Loucy (cell line): ENCODE results near the gene GNAI1.

Experiments used
- H2AFZ ChIP-seq: fragments of 200-600 bp; sonication (generic); 2 replicates; pipeline ENCODE4 v1.6.0; 2016; ENCODE audit warnings: antibody characterized with exemption, mild to moderate bottlenecking, low read length, moderate library complexity
- H3F3A ChIP-seq: fragments of 200-600 bp; 2 replicates; pipeline ENCODE4 v1.6.0; 2016; ENCODE audit warnings: antibody characterized with exemption, low read depth, mild to moderate bottlenecking
- H3K27me3 ChIP-seq: fragments of 200-600 bp; sonication (generic); 2 replicates; pipeline ENCODE4 v1.6.1; 2014; ENCODE audit warnings: low read length, mild to moderate bottlenecking; ENCODE audit not compliant: insufficient read depth, poor library complexity, severe bottlenecking
- H3K36me3 ChIP-seq: fragments of 200-600 bp; sonication (generic); 2 replicates; pipeline ENCODE4 v1.6.1; 2016; ENCODE audit warnings: low read length; ENCODE audit not compliant: insufficient read depth
- H3K4me1 ChIP-seq: fragments of 200-600 bp; sonication (generic); 2 replicates; pipeline ENCODE4 v1.5.1; 2014; ENCODE audit warnings: low read length, mild to moderate bottlenecking; ENCODE audit not compliant: insufficient read depth, poor library complexity, severe bottlenecking
- H3K4me2 ChIP-seq: fragments of 200-600 bp; sonication (generic); 2 replicates; pipeline ENCODE4 v1.6.0; 2014; ENCODE audit warnings: antibody characterized with exemption, low read length, low read depth, mild to moderate bottlenecking; ENCODE audit not compliant: poor library complexity, severe bottlenecking
- H3K4me3 ChIP-seq: fragments of 200-600 bp; sonication (generic); 2 replicates; pipeline ENCODE4 v1.5.1; 2014; ENCODE audit warnings: low read length, mild to moderate bottlenecking, mixed read lengths; ENCODE audit not compliant: poor library complexity, severe bottlenecking
- H3K79me2 ChIP-seq: fragments of 200-600 bp; sonication (generic); 2 replicates; pipeline ENCODE4 v1.6.1; 2014; ENCODE audit warnings: low read length; ENCODE audit not compliant: insufficient read depth
- H3K9ac ChIP-seq: fragments of 200-600 bp; sonication (generic); 2 replicates; pipeline ENCODE4 v1.6.0; 2014; ENCODE audit warnings: mild to moderate bottlenecking, low read depth, low read length, moderate library complexity; ENCODE audit not compliant: poor library complexity, severe bottlenecking
- H3K9me2 ChIP-seq: fragments of 200-600 bp; sonication (generic); replicated peaks from 2 replicates; pipeline ENCODE4 v1.6.1; 2016; ENCODE audit warnings: low read depth, low read length, mixed read lengths
- H3K9me3 ChIP-seq: fragments of 200-600 bp; sonication (generic); 2 replicates; pipeline ENCODE4 v1.6.1; 2014; ENCODE audit warnings: mild to moderate bottlenecking, antibody characterized with exemption, low read length, low read depth; ENCODE audit not compliant: insufficient read depth
- H4K20me1 ChIP-seq: fragments of 200-600 bp; sonication (generic); 2 replicates; pipeline ENCODE4 v1.6.0; 2014; ENCODE audit warnings: antibody characterized with exemption, low read length, mild to moderate bottlenecking; ENCODE audit not compliant: insufficient read depth, poor library complexity, severe bottlenecking
- CTCF ChIP-seq: fragments of 200-600 bp; sonication (generic); conservative IDR thresholded peaks from 2 replicates; pipeline ENCODE4 v1.5.1; 2014; ENCODE audit warnings: mild to moderate bottlenecking, antibody characterized with exemption, low read length
- EZH2phosphoT487 ChIP-seq: fragments of 200-600 bp; IDR thresholded peaks from 2 replicates; pipeline ENCODE4 v1.6.1; 2018; ENCODE audit warnings: antibody characterized with exemption, mild to moderate bottlenecking, moderate library complexity, borderline replicate concordance

GNAI1 gene

GRCh38 chr7:80137410-80137809 is 2.8 kb downstream of the GNAI1 start:
- Histone ChIP-seq H4K20me1 (no peaks in the 10 kb centered on the region), H3K36me3 (no peaks in the 10 kb centered on the region), H3K79me2 (no peaks in the 10 kb centered on the region), H2AFZ (no peak overlapping the region), H3K9me2 (no peaks in the 10 kb centered on the region), H3K4me1 (peaks cover 21% of the 10 kb centered on the region), H3K4me2 (no peak overlapping the region), H3F3A (no peaks in the 10 kb centered on the region), H3K27me3 (no peaks in the 10 kb centered on the region), H3K9me3 (no peaks in the 10 kb centered on the region), H3K9ac (no peak overlapping the region), H3K4me3 (no peak overlapping the region)
- TF ChIP-seq EZH2phosphoT487 (no peak), CTCF (no peak)

DNA sequence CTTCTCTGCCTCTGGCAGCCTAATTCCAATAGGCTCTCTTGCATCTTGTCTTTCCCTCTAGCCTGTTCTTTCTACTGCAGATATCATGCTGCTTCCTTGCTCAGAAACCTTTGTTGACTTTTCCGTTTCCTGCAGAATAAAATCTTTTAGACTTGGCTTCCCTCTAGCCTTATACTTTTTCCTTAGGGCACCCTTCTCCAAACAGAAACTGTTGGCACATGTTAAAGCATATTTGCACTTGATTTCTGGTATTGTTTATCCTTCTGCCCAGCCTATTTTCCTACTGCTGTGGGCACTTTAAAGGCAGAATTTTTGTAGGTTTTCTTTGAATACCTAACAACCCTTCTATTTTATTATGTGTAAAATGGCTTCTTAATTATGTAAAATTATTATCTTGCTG is 4.6 kb downstream of the GNAI1 start:
- Histone ChIP-seq H3K4me2 (no peak overlapping the region), H3F3A (no peaks in the 10 kb centered on the region), H3K79me2 (no peaks in the 10 kb centered on the region), H4K20me1 (no peaks in the 10 kb centered on the region), H3K9me3 (no peaks in the 10 kb centered on the region), H3K27me3 (no peaks in the 10 kb centered on the region), H3K4me3 (no peak overlapping the region), H3K9ac (no peak overlapping the region), H2AFZ (no peak overlapping the region; the same call in 1 of the 2 replicates), H3K36me3 (no peaks in the 10 kb centered on the region), H3K4me1 (peaks cover 21% of the 10 kb centered on the region), H3K9me2 (no peaks in the 10 kb centered on the region)
- no peak for TF ChIP-seq EZH2phosphoT487
- no peak for TF ChIP-seq CTCF

GRCh38 chr7:80140388-80140787 is 5.8 kb downstream of the GNAI1 start:
- Histone ChIP-seq H3K4me2 (no peak overlapping the region), H3K36me3 (no peaks in the 10 kb centered on the region), H3K27me3 (no peaks in the 10 kb centered on the region), H3K9me3 (no peaks in the 10 kb centered on the region), H3K4me3 (no peak overlapping the region), H2AFZ (no peak overlapping the region), H3K4me1 (peaks cover 22% of the 10 kb centered on the region), H3K9ac (no peak overlapping the region), H3F3A (no peaks in the 10 kb centered on the region), H3K9me2 (no peaks in the 10 kb centered on the region), H3K79me2 (no peaks in the 10 kb centered on the region), H4K20me1 (no peaks in the 10 kb centered on the region)
- TF ChIP-seq CTCF: no peak
- TF ChIP-seq EZH2phosphoT487: no peak
